ENCODE measurements around the gene GFI1B.
"Not testable (repeated sequence)": the region's sequence is repeated elsewhere in the genome, so short reads cannot be mapped to it uniquely, and the experiment has no call there.

GFI1B gene

DNA sequence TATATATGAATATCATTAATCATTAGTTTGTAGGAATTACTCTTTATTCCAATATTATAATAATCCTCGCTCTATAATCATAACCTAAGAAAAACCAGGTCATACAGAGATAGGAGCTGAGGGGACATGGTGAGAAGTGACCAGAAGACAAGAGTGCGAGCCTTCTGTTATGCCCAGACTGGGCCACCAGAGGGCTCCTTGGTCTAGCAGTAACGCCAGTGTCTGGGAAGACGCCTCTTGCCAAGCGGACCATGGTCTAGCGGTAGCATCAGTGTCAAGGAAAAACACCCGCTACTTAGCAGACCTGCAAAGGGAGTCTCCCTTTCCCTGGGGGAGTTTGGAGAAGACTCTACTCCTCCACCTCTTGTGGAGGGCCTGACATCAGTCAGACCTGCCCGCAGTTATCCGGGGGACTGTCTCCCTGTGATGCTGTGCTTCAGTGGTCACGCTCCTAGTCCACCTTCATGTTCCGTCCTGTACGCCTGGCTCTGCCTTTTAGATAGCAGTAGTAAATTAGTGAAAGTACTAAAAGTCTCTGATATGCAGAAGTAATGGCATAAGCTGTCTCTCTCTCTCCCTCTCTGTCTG is 62.5 kb downstream of the GFI1B start:
- H3K36me3 ChIP-seq (ENCODE audit: control insufficient read depth, insufficient read depth, low read length) = peaks cover 43% of the 10 kb centered on the region
- H3K4me3 ChIP-seq (ENCODE audit: low read depth, low read length); H3K27ac ChIP-seq (ENCODE audit: low read depth, low read length); H3K9me3 ChIP-seq (ENCODE audit: control insufficient read depth, insufficient read depth, low read depth, low read length); H3K4me1 ChIP-seq (ENCODE audit: control insufficient read depth, insufficient read depth, low read length); H3K9ac ChIP-seq (ENCODE audit: low read length); H3K27me3 ChIP-seq (ENCODE audit: control insufficient read depth, insufficient read depth, low read length): not testable (repeated sequence)
